ENCODE data around the gene LGALS4. TPM values are rescaled to one million over a fixed set of nuclear protein-coding genes. Genes with fewer than 3 reads are reported as not detected.
A peak's percentile ranks its signal among the peaks of the same experiment; 100 is the strongest.
"Not testable (repeated sequence)": the region's sequence is repeated elsewhere in the genome, so short reads cannot be mapped to it uniquely, and the experiment has no call there.

Gene LGALS4
- total RNA-seq, 2 experiments from 2014 or later: 0.59 to 1.1 TPM

- ChIA-PET CTCF (no interaction called here), POLR2A (interaction anchor here (0.6 kb wide), 1 partner anchor 47 kb away, joined by 5 read pairs; no protein-coding TSS in a partner anchor)
- no peaks in the 10 kb centered on the region for H3K9me3 Mint-ChIP-seq (ENCODE audit: low read depth)
- H3K36me3 Mint-ChIP-seq (ENCODE audit: low read depth): no peaks in the 10 kb centered on the region
- no peaks in the 10 kb centered on the region for H3K4me1 Mint-ChIP-seq
- ATAC-seq: no peak
- intact Hi-C loops (cut with DNase I, micrococcal nuclease): no loop called here
- no peaks in the 10 kb centered on the region for H3K27me3 Mint-ChIP-seq
- H3K4me3 Mint-ChIP-seq: no peak overlapping the region
- H3K27ac Mint-ChIP-seq: no peak overlapping the region
- no peak for DNase-seq
Observed at GRCh38 chr19:38784224-38784623, 28.5 kb downstream of the LGALS4 start.

DNA sequence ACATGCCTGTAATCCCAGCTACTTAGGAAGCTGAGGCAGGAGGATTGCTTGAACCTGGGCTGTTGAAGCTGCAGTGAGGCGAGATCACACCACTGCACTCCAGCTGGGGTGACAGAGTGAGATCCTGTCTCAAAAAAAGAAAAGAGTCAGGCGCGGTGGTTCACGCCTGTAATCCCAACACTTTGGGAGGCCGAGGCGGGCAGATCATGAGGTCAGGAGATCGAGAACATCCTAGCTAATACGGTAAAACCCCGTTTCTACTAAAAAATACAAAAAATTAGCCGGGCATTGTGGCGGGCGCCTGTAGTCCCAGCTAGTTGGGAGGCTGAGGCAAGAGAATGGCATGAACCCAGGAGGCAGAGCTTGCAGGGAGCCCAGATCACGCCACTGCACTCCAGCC, 30.5 kb downstream of the LGALS4 start:
- H3K4me3 Mint-ChIP-seq; H3K4me1 Mint-ChIP-seq; H3K27ac Mint-ChIP-seq; POLR2A ChIA-PET; DNase-seq; ATAC-seq; H3K36me3 Mint-ChIP-seq (ENCODE audit: low read depth); H3K27me3 Mint-ChIP-seq; H3K9me3 Mint-ChIP-seq (ENCODE audit: low read depth); intact Hi-C loops (cut with DNase I, micrococcal nuclease): not testable (repeated sequence)
- CTCF ChIA-PET: interaction anchor here (0.6 kb wide), 1 partner anchor 45 kb away, joined by 4 read pairs; no protein-coding TSS in a partner anchor

DNA sequence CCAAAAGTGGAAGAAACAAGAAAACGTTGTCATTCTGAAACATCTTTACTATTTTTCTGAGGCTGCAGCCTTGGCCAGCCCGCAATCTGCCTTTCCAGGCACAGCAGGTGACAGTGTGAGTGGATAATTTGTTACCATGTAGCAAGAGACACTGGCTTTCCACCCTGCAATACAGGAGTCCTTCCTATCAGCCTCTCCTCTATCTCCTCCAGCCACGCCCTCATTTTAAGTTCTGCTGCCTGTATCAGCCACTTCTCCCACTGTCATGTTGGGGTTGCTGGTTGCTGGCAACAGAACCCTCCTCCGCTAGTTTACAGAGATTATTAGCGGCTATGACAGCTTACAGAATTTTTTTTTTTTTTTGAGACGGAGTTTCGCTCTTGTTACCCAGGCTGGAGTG, 31.7 kb downstream of the LGALS4 start:
- no peaks in the 10 kb centered on the region for H3K36me3 Mint-ChIP-seq (ENCODE audit: low read depth)
- DNase-seq: no peak
- intact Hi-C loops (cut with DNase I, micrococcal nuclease): no loop called here
- H3K27ac Mint-ChIP-seq: no peak overlapping the region
- ChIA-PET POLR2A (no interaction called here), CTCF (interaction anchor here (0.8 to 1.2 kb wide), 2 partner anchors 20 to 538 kb away, joined by 4 to 5 read pairs; no protein-coding TSS in a partner anchor)
- ATAC-seq: no peak
- no peaks in the 10 kb centered on the region for H3K4me1 Mint-ChIP-seq
- H3K27me3 Mint-ChIP-seq: no peaks in the 10 kb centered on the region
- no peaks in the 10 kb centered on the region for H3K9me3 Mint-ChIP-seq (ENCODE audit: low read depth)
- no peak overlapping the region for H3K4me3 Mint-ChIP-seq

DNA sequence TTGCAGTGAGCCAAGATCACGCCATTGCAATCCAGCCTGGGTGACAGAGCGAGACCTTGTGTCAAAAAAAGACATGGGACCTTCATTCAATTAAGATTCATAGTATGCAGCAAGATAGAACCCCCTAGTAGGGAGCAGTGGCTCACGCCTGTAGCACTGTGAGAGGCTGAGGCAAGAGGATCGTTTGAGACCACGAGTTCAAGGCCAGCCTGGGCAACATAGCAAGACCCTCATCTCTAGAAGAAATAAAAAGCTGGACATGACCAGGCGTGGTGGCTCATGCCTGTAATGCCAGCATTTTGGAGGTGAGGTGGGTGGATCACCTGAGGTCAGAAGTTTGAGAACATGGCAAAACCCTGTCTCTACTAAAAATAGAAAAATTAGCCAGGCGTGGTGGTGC, 32.3 kb downstream of the LGALS4 start:
- intact Hi-C loops (cut with DNase I, micrococcal nuclease): no loop called here
- CTCF ChIA-PET: interaction anchor here (0.7 to 1.2 kb wide), 2 partner anchors 19 to 103 kb away, joined by 3 to 4 read pairs; no protein-coding TSS in a partner anchor

GRCh38 chr19:38778733-38779132, 34.0 kb downstream of the LGALS4 start:
- intact Hi-C loops (cut with DNase I, micrococcal nuclease): no loop called here
- Mint-ChIP-seq H3K27ac (no peak overlapping the region), H3K9me3 (ENCODE audit: low read depth) (no peaks in the 10 kb centered on the region), H3K4me1 (no peaks in the 10 kb centered on the region), H3K4me3 (no peak overlapping the region), H3K27me3 (no peaks in the 10 kb centered on the region), H3K36me3 (ENCODE audit: low read depth) (no peaks in the 10 kb centered on the region)
- no peak for DNase-seq
- POLR2A ChIA-PET: no interaction called here
- ATAC-seq: no peak
- CTCF ChIA-PET: interaction anchor here (0.6 kb wide), 1 partner anchor 44 kb away, joined by 3 read pairs; no protein-coding TSS in a partner anchor

More for the DNA sequence above, 32.3 kb downstream of the LGALS4 start:
- H3K4me1 Mint-ChIP-seq: no peaks in the 10 kb centered on the region
- POLR2A ChIA-PET: no interaction called here
- no peaks in the 10 kb centered on the region for H3K9me3 Mint-ChIP-seq (ENCODE audit: low read depth)
- no peaks in the 10 kb centered on the region for H3K27me3 Mint-ChIP-seq
- no peak for DNase-seq
- ATAC-seq: no peak
- H3K27ac Mint-ChIP-seq: no peak overlapping the region
- H3K36me3 Mint-ChIP-seq (ENCODE audit: low read depth): no peaks in the 10 kb centered on the region
- no peak overlapping the region for H3K4me3 Mint-ChIP-seq

DNA sequence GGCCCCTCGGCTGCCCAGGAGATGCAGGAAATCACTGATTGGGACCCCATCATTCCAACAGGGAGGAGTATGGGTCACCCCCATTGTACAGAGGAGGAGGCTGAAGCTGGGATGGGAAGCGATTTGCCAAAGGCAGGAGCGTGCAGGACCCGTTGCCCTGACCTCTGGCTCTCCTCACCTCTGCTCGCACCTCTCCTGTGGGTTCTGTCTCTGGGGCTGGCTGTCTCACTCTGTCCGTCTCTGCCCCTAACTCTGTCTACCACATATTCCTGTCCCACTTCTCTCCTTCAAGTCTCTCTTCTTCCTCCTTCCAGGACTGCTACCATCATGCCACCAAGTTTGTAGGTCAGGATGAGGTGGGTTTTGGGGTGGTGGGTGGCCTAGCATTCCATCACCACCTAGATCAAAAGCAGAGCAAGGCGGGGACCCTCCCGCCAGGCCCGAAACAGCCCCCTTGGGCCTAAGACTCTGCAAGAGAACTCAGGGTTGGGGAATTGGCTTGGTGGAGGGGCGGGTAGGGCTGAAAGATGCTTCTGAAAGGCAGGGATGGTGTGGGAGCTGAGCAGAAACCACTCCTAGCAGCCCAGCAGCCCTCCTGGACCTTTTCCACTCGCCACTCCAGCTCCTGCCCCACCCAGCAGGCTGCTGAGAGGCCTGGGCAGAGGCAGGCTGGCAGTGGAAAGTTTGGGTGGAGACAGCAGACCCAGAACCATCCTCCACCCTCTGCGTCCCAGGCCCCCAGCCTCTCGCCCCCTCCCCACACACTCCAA, 38.4 kb downstream of the LGALS4 start:
- POLR2A ChIA-PET: interaction anchor here (0.6 kb wide), 1 partner anchor 32 kb away, joined by 3 read pairs; no protein-coding TSS in a partner anchor
- Mint-ChIP-seq H3K36me3 (ENCODE audit: low read depth) (no peaks in the 10 kb centered on the region), H3K4me3 (no peak overlapping the region), H3K27me3 (no peaks in the 10 kb centered on the region), H3K4me1 (peaks cover 3% of the 10 kb centered on the region), H3K9me3 (ENCODE audit: low read depth) (no peaks in the 10 kb centered on the region), H3K27ac (no peak overlapping the region)
- CTCF ChIA-PET: interaction anchor here (0.7 kb wide), 1 partner anchor 21 kb away, joined by 3 read pairs; no protein-coding TSS in a partner anchor
- intact Hi-C loops (cut with DNase I, micrococcal nuclease): loop anchor here in 1 of 2 experiments (2.0 kb wide), 1 partner anchor 18 kb away; no protein-coding TSS in a partner anchor
- DNase-seq (no peak), ATAC-seq (no peak)

DNA sequence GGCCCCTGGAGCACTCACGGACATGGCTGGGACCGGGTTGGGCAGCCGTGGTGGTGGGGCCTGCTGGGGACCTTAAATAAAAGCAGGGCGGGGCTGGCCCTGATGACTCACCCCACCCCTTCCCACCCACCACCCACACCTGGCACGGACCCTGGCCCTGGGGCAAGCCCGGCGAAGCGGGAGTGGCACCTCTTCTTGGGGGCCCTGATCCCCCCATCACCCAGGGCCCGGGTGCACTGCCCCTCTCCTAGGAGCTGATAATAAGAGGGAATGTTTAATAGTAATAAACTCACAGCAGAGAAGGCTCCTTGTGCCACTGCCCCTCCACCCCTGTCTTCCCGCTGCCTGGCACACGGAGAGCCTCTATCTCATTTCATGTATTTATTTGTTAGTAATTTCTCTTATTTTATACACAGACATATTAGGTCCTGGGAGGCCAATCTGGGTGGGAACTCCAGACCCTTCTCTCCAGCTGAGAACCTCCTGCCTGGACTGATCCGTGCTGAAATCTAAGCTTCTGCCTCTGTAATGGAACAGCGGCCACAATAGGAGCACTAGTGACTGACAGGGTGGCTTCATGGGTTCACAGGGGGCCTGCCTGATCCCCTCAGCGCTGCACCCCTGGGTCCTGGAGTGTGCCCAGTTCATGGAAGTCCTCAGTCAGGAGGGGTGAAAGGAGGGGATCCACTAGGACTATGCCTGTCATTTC, 39.1 kb downstream of the LGALS4 start, which contains the start of gene LGALS7:
Gene LGALS7 (minus strand): TSS at position 49 of the 709 bp plus-strand sequence. CDS start 25 bp downstream, at position 24.
- H3K4me1 Mint-ChIP-seq: peaks cover 6% of the 10 kb centered on the region
- ChIA-PET CTCF (interaction anchor here (0.7 kb wide), 1 partner anchor 22 kb away, joined by 3 read pairs; no protein-coding TSS in a partner anchor), POLR2A (interaction anchor here (0.6 kb wide), 1 partner anchor 32 kb away, joined by 3 read pairs; no protein-coding TSS in a partner anchor)
- H3K27me3 Mint-ChIP-seq: no peaks in the 10 kb centered on the region
- ATAC-seq: no peak
- no peak within 1 kb of the TSS for H3K27ac Mint-ChIP-seq
- no peaks in the 10 kb centered on the region for H3K36me3 Mint-ChIP-seq (ENCODE audit: low read depth)
- DNase-seq: no peak
- no peak within 1 kb of the TSS for H3K4me3 Mint-ChIP-seq
- intact Hi-C loops (cut with DNase I, micrococcal nuclease): loop anchor here in 1 of 2 experiments (2.0 kb wide), 1 partner anchor 19 kb away; no protein-coding TSS in a partner anchor
- no peaks in the 10 kb centered on the region for H3K9me3 Mint-ChIP-seq (ENCODE audit: low read depth)

- CTCF ChIA-PET, POLR2A ChIA-PET: not testable (repeated sequence)
Observed at GRCh38 chr19:38771569-38771968, 41.2 kb downstream of the LGALS4 start.

GRCh38 chr19:38770949-38771275, 41.8 kb downstream of the LGALS4 start:
- H3K36me3 Mint-ChIP-seq (ENCODE audit: low read depth); H3K27me3 Mint-ChIP-seq; H3K4me1 Mint-ChIP-seq; CTCF ChIA-PET; H3K4me3 Mint-ChIP-seq; H3K9me3 Mint-ChIP-seq (ENCODE audit: low read depth); H3K27ac Mint-ChIP-seq; POLR2A ChIA-PET; DNase-seq; intact Hi-C loops (cut with DNase I, micrococcal nuclease): not testable (repeated sequence)
- peak; percentile 86 for ATAC-seq

More at GRCh38 chr19:38771569-38771968, 41.2 kb downstream of the LGALS4 start:
- intact Hi-C loops (cut with DNase I, micrococcal nuclease); DNase-seq; H3K9me3 Mint-ChIP-seq (ENCODE audit: low read depth); H3K27me3 Mint-ChIP-seq; H3K4me1 Mint-ChIP-seq; H3K27ac Mint-ChIP-seq; H3K4me3 Mint-ChIP-seq; H3K36me3 Mint-ChIP-seq (ENCODE audit: low read depth); ATAC-seq: not testable (repeated sequence)

GRCh38 chr19:38770228-38770948, 42.4 kb downstream of the LGALS4 start:
- H3K27ac Mint-ChIP-seq; H3K4me3 Mint-ChIP-seq; H3K36me3 Mint-ChIP-seq (ENCODE audit: low read depth); H3K9me3 Mint-ChIP-seq (ENCODE audit: low read depth); H3K4me1 Mint-ChIP-seq; DNase-seq; H3K27me3 Mint-ChIP-seq; intact Hi-C loops (cut with DNase I, micrococcal nuclease): not testable (repeated sequence)
- peak; percentile 10 for ATAC-seq
- ChIA-PET CTCF (interaction anchor here (0.7 to 2.0 kb wide), 16 partner anchors 10 to 657 kb away, joined by 3 to 10 read pairs (median 5); partner anchors contain the start of genes ACTN4, MRPS12 and SARS2), POLR2A (interaction anchor here (1.2 kb wide), 1 partner anchor 68 kb away, joined by 6 read pairs; no protein-coding TSS in a partner anchor)
